NOMO-1 treated with dmso at 0.1 percent for 144 hours (cell line): ENCODE measurements around the gene SRM.
"Not testable (repeated sequence)": the region's sequence is repeated elsewhere in the genome, so short reads cannot be mapped to it uniquely, and the experiment has no call there.

ENCODE experiments used
- DNase-seq: peaks from one replicate; lab custom pipeline; 2025; ENCODE audit not compliant: unreplicated experiment; lab: John Stamatoyannopoulos, UW

The SRM gene

GRCh38 chr1:11045428-11046269, 14.2 kb downstream of the SRM start:
- DNase-seq, result no peak

GRCh38 chr1:11044849-11045427, 14.9 kb downstream of the SRM start:
- DNase-seq, result no peak

GRCh38 chr1:11044086-11044848, 15.6 kb downstream of the SRM start:
- no peak for DNase-seq

GRCh38 chr1:11042995-11043874, 16.6 kb downstream of the SRM start:
- DNase-seq, result no peak

- no peak for DNase-seq
Observed at GRCh38 chr1:11042065-11042464, 17.8 kb downstream of the SRM start.

GRCh38 chr1:11041048-11041447, 18.8 kb downstream of the SRM start:
- no peak for DNase-seq

GRCh38 chr1:11040105-11040429, 19.8 kb downstream of the SRM start:
- not testable (repeated sequence) for DNase-seq

- DNase-seq, result no peak
Observed at GRCh38 chr1:11039351-11040104, 20.3 kb downstream of the SRM start.

GRCh38 chr1:11037740-11038182, 22.1 kb downstream of the SRM start:
- peak; percentile 70 for DNase-seq

GRCh38 chr1:11037019-11037739, 22.6 kb downstream of the SRM start:
- not testable (repeated sequence) for DNase-seq

GRCh38 chr1:11031624-11032262, 28.1 kb downstream of the SRM start:
- DNase-seq, result no peak

- no peak for DNase-seq
Observed at GRCh38 chr1:11030865-11031264, 29.0 kb downstream of the SRM start.

- DNase-seq, result no peak
Observed at GRCh38 chr1:11028018-11028417, 31.8 kb downstream of the SRM start.

- no peak for DNase-seq
Observed at GRCh38 chr1:11027316-11027715, 32.5 kb downstream of the SRM start.

GRCh38 chr1:11026903-11027302, 32.9 kb downstream of the SRM start:
- no peak for DNase-seq

GRCh38 chr1:11026052-11026451, 33.8 kb downstream of the SRM start:
- DNase-seq, result no peak

GRCh38 chr1:11025618-11026017, 34.2 kb downstream of the SRM start:
- DNase-seq, result no peak

- DNase-seq, result no peak
Observed at GRCh38 chr1:11024874-11025203, 35.0 kb downstream of the SRM start.

- no peak for DNase-seq
Observed at GRCh38 chr1:11024154-11024873, 35.5 kb downstream of the SRM start.
